Measurements from ENCODE around the gene WDR27.

GRCh38 chr6:169573883-169574282 lies 127.9 kb downstream of the WDR27 start:
- TF ChIP-seq CTCF (IDR thresholded peaks at IDR 0.05; ENCODE audit: low read length) (no peak), EZH2 (IDR thresholded peaks at IDR 0.05; ENCODE audit: borderline replicate concordance, low read length) (no peak)
